Cardiac muscle cell (in vitro differentiated cells and primary cell): ENCODE results near the gene SOAT2. TPM values are rescaled to one million over a fixed set of nuclear protein-coding genes. Genes with fewer than 3 reads are reported as not detected.
A peak's percentile ranks its signal among the peaks of the same experiment; 100 is the strongest.

ENCODE experiments used
- DNase-seq, 2 donors: peaks; one replicate each; pipeline versions ENCODE4 v3.0.0 to v3.0.0-alpha.2; 2010 to 2017; ENCODE audit warnings: low read depth in 1 of 2, low spot score in 1 of 2
- H3K27ac ChIP-seq: fragments of 200-600 bp; sonication (generic); 2 replicates; pipeline ENCODE4 v1.5.1; 2016
- H3K27me3 ChIP-seq: fragments of 200-600 bp; sonication (generic); 2 replicates; pipeline ENCODE4 v1.6.0; 2016; ENCODE audit warnings: control low read depth
- H3K36me3 ChIP-seq: fragments of 200-600 bp; sonication (generic); 2 replicates; pipeline ENCODE4 v1.5.1; 2016; ENCODE audit warnings: control low read depth
- H3K4me1 ChIP-seq: fragments of 200-600 bp; sonication (generic); 2 replicates; pipeline ENCODE4 v1.8.1; 2017; ENCODE audit warnings: low read depth, mild to moderate bottlenecking, mixed run types
- H3K4me3 ChIP-seq: fragments of 200-600 bp; sonication (generic); 2 replicates; pipeline ENCODE4 v1.5.1; 2016; ENCODE audit warnings: mild to moderate bottlenecking
- H3K9me3 ChIP-seq: fragments of 200-600 bp; sonication (generic); 2 replicates; pipeline ENCODE4 v1.5.1; 2017; ENCODE audit warnings: low read depth, mild to moderate bottlenecking, control low read depth
- CTCF ChIP-seq: IDR thresholded peaks from 2 replicates; pipeline ENCODE4 v1.5.1; 2012; ENCODE audit warnings: low read depth, mild to moderate bottlenecking, low read length
- polyA plus RNA-seq: library from polyadenylated mRNA; unstranded; fragments of >200 nt; fragmentation: Nextera tagmentation; extraction: Ambion mirVana; gene quantifications from 2 replicates; pipeline ENCODE4 v1.2.1, GENCODE V29; 2016
- total RNA-seq: library from RNA; depleted of rRNA; stranded (reverse); fragments of >200 nt; gene quantifications from 2 replicates; pipeline ENCODE4 v1.2.3, GENCODE V29; 2016

The SOAT2 gene
- total and polyA plus RNA-seq, 2 experiments from 2014 or later = 0.57 to 1.9 TPM

GRCh38 chr12:53067074-53067992 is 36.0 kb upstream of the SOAT2 start:
- Histone ChIP-seq H3K27ac (no peak overlapping the region), H3K4me1 (peaks cover 43% of the 10 kb centered on the region), H3K9me3 (no peaks in the 10 kb centered on the region), H3K27me3 (no peaks in the 10 kb centered on the region), H3K36me3 (no peaks in the 10 kb centered on the region), H3K4me3 (no peak overlapping the region)
- DNase-seq = peak in 1 of 2 donors; percentile 18
- no peak for TF ChIP-seq CTCF

DNA sequence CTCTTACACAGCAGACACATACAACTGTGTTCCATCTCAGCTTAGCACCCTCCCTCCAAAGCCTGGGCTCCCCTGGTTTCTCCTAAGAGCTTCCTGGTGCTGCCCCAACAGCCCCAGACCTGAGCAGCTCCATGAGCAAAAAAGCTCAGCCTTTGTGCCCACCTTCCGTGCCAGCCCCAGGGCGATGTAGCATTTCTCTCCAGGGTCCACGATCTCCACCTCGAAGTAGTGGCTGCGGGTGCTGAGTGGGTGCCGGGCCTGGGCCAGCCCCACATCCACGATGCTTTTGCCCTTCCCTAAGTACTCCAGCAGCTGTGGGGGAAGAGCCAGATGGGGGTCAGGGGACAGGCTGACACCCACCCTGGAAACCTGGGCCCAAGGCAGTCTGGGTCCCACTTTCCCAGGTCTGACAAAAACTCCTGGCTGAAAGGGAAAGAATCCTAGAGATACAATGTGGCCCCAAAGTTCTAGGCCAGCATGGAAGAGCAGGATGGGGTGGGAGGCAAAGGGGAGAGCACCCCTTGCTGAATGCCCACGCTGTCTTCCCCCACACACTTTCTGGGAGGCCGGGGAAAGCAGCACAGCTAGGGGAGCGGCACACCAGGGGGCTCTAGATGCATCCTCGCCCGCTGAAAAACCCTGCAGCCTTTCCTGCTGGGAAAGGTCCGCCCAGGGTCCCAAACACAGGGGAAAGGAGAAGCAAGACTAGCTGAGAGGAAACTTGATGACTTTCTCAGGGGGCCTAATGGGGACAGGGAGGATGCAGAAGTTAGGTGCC is 35.1 kb upstream of the SOAT2 start:
- no peak for TF ChIP-seq CTCF
- H3K36me3 ChIP-seq = no peaks in the 10 kb centered on the region
- peaks cover 43% of the 10 kb centered on the region for H3K4me1 ChIP-seq

GRCh38 chr12:53068811-53069585 is 34.3 kb upstream of the SOAT2 start:
- H3K9me3 ChIP-seq = no peaks in the 10 kb centered on the region
- H3K36me3 ChIP-seq = no peaks in the 10 kb centered on the region
- H3K27ac ChIP-seq = no peak overlapping the region
- H3K4me3 ChIP-seq = no peak overlapping the region
- no peaks in the 10 kb centered on the region for H3K27me3 ChIP-seq
- H3K4me1 ChIP-seq = peaks cover 44% of the 10 kb centered on the region
- DNase-seq = peak in 1 of 2 donors; percentile 14
- TF ChIP-seq CTCF = no peak

More for the DNA sequence above, 35.1 kb upstream of the SOAT2 start:
- no peak for DNase-seq
- Histone ChIP-seq H3K4me3 (no peak overlapping the region), H3K27me3 (no peaks in the 10 kb centered on the region), H3K9me3 (no peaks in the 10 kb centered on the region), H3K27ac (no peak overlapping the region)

GRCh38 chr12:53069621-53070410 is 33.5 kb upstream of the SOAT2 start:
- no peak overlapping the region for H3K4me3 ChIP-seq
- peaks cover 3% of the 10 kb centered on the region for H3K36me3 ChIP-seq
- no peaks in the 10 kb centered on the region for H3K9me3 ChIP-seq
- no peaks in the 10 kb centered on the region for H3K27me3 ChIP-seq
- no peak for TF ChIP-seq CTCF
- peak overlapping the region; percentile 23 for H3K27ac ChIP-seq
- peaks cover 44% of the 10 kb centered on the region for H3K4me1 ChIP-seq
- no peak for DNase-seq
